GM19193 (cell line): Measurements from ENCODE around the gene FAM107B.

ENCODE experiments used
- POLR2A ChIP-seq: IDR thresholded peaks from 4 replicates; pipeline ENCODE4 v1.6.1; 2011; ENCODE audit not compliant: insufficient read depth, insufficient read length; ENCODE audit errors: extremely low read depth

Gene FAM107B

DNA sequence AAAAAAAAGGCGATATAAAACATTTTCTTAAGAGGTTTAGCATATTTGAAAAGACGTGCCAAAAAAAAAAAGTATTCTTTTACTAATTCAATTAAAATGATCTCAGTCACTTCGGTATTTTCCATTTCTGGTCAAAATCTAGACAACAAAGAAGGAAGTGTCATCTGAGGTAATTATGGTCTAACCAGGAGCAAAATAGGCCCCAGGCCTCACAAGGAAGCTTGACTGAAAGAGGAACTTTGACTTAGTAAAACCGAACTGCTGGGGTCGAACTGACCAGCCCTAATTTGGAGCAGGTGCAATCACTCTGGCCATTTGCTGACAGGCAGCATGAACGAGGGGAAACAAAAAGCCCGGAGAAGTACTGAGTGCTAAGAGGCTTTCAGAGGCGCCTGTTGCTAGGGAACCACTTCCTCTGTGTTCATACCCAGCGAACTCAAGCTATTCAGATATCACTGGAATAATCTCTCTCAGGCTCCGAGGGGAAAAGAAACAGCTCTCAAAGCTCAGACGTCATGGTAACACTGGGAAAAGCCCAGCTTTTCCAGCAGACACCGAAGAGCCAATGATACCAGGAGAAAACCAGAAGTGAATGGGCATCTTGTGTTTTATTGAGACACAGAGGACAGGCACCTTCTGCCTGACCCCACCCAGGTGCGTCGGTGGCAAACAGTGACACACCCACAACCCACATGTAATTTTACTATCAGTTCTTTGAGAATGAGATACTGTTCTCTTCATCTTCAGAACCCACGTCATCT is 126.5 kb downstream of the FAM107B start:
- TF ChIP-seq POLR2A = no peak

DNA sequence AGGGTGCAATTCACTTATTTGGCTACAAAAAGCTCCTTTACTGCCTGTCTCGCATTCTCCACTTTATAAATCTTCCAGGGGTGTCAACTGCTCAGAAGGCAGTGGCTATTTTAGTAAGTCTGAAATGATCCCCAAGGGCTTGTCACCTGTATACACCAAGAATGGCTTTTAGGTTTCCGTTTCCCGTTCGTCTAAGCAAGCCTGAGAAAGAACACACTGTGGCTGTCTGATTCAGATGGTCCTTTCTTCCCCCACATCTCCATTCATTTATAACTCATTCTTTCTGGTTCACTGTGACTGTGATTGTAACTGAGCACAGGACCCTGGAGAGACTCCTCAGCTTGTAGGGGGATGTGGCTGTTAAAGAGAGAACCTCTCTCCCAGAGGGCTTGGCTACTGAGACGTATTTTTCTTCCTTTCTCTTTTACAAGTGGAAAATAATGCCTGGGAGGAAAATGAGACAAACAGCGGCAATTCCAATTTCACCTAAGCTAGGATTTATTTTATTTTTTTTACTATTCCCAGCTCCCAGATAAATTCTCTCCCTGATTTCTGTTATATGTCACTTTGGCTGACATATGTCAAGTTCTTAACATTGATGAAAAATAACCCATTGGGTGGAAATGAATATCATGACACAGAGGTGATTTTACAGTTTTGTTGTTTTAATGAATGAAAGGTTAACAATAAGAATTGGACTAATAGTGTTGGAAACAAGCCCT is 129.3 kb downstream of the FAM107B start:
- TF ChIP-seq POLR2A = no peak

DNA sequence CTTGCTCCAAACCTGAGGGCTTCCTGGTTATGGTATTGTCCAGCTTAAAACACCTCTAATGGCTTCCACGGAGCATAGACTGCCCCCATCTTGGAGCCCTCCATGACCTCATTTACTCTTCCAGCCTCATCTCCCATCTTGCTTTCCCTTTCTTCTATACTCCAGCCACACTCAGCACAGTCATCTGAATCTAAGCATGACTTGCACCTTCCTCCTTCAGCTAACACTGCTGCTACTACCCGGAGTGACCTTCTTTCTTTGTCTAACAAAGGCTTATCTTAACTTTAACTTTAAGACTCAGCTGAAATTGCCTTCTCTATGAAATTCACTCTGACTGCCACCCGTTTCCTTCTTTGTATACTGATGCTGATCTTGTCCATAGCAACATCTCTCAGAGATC is 135.1 kb downstream of the FAM107B start:
- no peak for TF ChIP-seq POLR2A

DNA sequence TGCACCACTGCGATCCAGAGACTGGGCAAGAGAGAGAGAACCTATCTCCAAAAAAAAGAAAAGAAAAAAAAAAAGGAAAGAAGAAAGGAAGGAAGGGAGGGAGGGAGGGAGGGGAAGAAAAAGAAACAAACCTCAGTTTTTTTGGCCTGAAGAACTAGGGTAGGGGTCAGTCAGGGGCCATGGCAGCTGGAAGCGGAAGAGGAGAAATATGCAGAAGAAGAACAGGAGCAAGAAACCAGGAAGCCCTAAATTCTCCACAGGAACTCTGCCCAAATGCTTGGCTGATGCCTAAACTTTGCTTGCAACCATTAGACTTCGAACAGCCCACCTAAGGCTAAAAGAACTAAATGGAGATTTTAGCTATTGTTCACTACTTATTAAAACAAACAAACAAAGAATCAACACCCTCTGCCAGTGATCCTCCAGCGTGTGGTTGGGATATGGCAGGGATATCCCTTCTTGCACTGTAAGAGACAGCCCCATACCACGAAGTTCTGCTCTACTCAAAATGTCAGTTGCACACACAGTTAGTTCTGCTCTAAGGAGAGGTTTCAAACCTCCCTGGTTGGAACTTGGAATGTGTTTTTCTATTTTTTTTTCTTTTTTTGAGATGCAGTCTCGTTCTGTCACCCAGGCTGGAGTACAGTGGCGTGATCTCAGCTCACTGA is 139.5 kb downstream of the FAM107B start:
- no peak for TF ChIP-seq POLR2A

DNA sequence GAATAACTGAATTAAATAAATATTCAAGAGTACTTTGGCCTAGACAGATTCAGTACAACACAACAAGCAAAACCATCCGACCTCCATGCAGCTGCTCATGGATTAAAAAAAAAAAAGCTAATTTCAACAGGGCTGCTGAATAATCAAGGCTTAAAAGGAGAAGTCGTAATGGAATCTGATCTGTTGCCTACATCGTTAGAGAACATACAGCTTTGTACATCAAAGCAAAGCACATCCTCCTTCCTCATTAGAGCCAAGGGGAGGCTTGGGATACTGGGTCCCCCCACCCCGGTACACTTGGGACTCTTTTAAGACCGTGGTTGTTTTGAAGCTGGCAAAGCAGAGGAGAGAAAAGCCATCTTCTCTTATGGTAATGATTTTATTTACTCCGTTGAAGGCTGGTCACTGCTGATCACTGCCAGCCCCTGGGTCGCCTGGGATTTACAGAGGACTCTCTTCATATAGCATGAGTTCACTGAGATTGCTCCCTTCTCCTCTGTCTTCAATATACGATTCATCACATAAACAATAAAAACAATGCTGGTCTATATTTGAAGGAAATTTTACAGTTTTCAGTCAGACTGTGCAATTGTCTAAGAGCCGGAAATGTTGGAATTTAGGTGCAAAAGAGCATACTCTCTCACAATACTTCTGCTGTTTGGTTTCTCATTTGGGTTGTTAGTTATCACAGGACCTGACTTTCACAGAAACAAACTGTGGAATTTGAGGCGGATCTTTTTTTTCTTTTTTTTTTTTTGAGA is 148.8 kb downstream of the FAM107B start:
- no peak for TF ChIP-seq POLR2A

DNA sequence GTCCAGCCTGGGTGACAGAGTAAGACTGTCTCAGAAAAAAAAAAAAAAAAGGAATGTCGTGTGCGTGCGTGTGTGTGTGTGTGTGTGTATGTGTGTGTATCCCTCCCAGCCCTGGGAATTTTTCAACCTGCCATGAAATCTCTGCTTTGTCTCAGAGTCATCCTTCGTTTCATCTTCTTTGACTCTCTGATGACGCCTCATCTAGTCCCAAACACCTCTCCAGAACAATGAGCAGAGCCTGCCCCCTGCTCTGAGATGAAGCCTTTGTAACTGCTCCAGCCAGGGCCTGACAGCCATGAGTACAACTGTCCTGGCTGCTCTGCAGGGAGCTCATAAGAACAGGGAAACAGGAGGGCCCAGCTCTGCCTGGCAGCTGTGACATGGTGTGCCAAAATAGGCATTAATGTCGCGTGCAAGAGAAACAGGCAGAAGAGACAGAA is 149.5 kb downstream of the FAM107B start:
- no peak for TF ChIP-seq POLR2A

DNA sequence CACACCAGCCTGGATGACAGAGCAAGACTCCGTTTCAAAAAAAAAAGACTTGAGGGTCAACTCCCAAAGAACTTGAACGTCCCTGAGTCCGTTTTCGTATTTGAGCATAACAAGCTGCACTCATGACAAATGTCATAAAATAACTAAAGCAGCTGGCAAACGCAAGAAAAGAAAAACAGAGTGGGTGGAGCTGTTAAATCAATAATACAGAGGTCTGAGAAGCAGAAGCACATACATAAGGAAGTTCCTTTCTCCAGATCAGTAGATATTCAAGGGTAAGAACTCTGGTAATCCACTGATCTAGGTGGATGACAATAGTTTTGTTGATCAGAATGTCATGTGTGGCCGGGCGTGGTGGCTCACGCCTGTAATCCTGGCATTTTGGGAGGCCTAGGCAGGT is 150.1 kb downstream of the FAM107B start:
- TF ChIP-seq POLR2A = no peak

DNA sequence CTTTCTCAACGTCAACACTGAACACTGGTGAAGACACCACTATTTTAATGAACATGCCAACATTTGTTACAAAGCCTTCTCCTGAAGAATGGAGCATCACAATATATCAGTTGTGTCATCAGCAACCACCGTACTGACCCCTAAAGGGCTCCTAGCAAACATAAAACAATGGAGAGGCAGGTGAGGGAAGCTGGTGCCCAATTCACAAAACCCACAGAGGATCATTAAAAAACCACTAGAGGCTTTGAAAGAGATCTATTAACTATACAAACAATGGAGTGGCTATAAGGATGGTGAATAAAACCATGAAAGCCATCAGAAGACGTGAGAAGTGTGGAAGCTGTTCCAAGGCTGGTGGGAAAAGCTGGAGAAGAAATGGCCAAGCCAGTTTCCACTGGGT is 150.8 kb downstream of the FAM107B start:
- no peak for TF ChIP-seq POLR2A

DNA sequence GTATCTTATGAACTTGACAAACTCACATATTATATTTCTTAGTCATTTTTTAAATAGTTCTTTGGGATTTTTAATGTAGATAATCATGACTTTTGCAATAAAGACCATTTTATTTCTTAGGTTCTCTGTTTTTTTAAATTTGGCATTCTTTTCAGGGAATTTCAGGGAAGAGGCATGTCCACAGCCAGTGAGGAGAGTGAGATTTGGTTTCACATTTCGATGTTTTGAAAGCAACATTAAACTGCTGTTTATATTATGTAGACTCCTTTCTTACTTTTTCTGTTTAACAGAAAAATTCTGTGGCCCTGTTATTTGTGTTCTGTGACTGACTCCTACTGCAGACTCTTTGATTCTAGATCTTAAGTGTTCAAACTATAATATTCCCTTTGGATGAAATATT is 153.7 kb downstream of the FAM107B start:
- no peak for TF ChIP-seq POLR2A

DNA sequence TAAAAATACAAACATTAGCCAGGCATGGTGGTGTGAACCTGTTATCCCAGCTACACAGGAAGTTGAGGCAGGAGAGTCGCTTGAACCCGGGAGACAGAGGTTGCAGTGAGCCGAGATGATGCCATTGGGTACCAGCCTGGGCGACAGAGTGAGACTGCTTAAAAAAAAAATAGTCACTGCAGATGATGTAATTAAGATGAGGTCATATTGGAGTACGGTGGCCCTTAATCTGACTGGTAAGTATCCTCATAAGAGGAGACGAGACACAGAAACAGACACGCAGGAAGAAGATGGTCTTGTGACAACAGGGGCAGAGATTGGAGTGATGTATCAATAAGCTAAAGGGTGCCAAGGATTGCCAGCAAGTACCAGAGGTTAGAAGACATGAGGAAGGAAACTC is 156.0 kb downstream of the FAM107B start:
- no peak for TF ChIP-seq POLR2A

DNA sequence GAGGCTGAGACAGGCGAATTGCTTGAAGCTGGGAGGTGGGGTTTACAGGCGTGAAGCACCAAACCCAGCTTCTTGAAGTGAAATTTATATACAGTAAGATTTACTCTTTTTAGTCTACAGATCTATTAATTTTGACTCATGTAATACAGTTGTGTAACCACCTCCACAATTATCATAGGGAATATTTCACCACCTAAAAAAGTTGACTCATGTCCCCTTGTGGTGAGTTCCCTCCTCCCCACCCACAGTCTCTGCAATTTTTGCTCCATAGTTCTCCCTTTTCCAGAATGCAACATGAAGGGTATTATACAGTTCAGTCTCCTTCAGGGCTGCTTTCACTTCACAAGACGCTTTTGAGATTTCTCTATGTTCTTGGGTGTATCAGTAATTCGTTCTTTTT is 156.8 kb downstream of the FAM107B start:
- no peak for TF ChIP-seq POLR2A

DNA sequence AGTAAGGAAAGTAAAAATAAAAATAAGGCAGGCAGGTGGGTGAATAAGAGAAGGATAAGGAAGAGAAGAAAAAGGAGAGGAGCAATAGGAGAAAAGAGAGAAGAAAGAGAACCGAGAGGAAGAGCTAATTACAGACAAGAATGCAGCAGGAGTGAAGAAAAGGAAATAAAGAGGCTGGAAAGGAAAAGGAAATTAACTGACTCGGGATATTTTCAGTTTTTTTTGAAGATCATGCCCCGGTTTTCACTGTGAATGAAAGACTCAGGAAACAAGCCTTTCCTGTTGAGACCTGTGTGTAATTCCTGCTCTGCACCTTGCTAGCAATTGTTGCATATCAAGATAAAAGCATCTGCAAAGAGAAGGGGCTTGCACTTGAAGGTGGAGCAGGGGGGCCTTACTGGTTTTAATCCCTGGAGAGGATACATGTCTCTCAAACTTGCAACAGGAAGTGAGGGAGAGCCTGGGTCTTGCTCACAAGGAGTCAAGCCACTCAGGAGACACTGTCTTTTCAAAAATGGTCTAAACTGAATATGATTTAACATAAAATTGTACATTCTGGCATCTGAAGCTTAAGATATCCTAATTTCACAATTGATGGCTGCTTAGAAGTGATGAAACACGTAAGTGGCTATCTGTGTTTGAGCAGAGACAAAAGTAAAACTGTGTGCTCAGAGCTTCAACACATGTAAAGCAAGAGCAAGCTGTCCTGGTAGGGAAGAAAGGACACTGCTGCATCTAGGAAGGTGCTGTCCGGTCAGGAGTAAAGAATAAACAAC is 157.6 kb downstream of the FAM107B start:
- TF ChIP-seq POLR2A = no peak

DNA sequence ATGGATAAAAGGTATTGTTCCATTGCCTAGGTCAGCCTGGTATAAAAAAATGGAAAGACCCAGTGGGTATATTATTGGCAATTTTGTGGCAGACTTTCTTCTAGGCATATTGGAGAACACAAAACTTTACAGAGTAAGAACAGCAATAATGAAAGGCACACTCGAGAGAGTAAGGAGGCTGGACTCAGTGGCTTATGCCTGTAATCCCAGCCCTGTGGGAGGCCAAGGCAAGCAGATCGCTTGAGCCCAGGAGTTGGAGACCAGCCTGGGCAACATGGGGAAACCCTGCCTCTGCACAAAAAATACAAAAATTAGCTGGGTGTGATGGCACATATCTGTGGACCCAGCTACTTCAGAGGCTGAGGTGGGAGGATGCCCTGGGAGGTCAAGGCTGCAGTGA is 158.2 kb downstream of the FAM107B start:
- no peak for TF ChIP-seq POLR2A

DNA sequence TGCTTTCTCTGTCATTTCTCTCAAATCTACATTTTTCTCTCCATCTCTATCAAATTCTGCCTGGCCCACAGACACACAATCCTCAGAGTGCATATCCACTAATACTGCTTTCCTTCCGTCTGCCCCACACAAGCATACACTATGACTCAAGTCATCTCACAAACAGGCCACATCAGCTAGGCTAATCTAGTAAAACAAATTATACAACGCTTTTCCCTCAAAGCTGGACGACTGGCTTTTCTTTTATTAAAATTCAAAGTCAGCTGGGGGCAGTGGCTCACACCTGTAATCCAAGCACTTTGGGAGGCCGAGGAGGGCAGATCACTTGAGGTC is 161.1 kb downstream of the FAM107B start:
- TF ChIP-seq POLR2A = no peak

DNA sequence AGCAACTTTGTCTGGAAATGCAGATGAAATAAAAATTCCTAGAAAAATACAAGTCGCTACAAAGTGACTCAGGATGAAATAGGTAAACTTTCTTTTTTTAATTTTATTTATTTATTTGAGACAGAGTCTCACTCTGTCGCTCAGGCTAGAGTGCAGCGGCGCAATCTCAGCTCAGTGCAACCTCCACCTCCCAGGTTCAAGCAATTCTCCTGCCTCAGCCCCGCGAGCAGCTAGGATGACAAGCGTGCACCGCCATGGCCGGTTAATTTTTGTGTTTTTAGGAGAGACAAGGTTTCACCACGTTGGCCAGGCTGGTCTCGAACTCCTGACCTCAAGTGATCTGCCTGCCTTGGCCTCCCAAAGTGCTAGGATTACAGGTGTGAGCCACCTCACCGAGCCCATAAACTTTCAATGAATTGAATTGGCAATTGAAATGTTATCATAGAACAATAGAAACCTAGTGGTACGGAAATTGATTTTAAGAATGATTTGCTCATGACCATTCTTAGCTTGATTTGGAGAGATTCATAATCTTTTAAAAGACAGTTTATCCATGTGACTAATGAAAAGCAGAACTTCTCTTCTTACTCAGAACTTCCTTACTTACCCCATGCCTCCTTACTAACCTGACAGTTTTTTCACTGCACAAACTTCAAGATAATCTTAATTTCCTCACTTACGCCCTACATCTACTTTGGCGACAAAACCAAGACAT is 161.7 kb downstream of the FAM107B start:
- TF ChIP-seq POLR2A = no peak
